HepG2 (cell line): ENCODE results near the gene GCM1. TPM values are rescaled to one million over a fixed set of nuclear protein-coding genes. Genes with fewer than 3 reads are reported as not detected.

ENCODE experiments used
- ATAC-seq: fragments of 200-7000 bp; cut with Tn5 transposase; 3 replicates; pipeline ENCODE4 v1.9.1; 2020; ENCODE audit warnings: mild to moderate bottlenecking, moderate library complexity
- BruUV-seq: library from RNA; stranded (reverse); fragments of 400-500 nt; replicated peaks from 2 replicates; lab custom pipeline; 2021; lab: Mats Ljungman, UMichigan
- CTCF ChIA-PET: fragments of 300-600 bp; formaldehyde crosslinking; extraction: SDS; loops from one replicate; lab custom pipeline; 2021; ENCODE audit warnings: low total read pairs, inconsistent platforms, low intra/inter-chr PET ratio; lab: Yijun Ruan, JAX
- POLR2A ChIA-PET: fragments of 350-600 bp; sonication (Branson Sonifier 250); formaldehyde crosslinking; loops from one replicate; lab custom pipeline; 2020; ENCODE audit warnings: antibody characterized with exemption, inconsistent platforms; lab: Yijun Ruan, JAX
- DNase-seq: peaks from one replicate; pipeline ENCODE4 v3.0.0-alpha.2; 2015; ENCODE audit warnings: low spot score
- FAIRE-seq: peaks from 3 replicates; lab custom pipeline; 2011; peaks lifted over from hg19 to GRCh38; lab: Jason Lieb, UNC
- H2AFZ ChIP-seq: one replicate; pipeline ENCODE4 v1.6.1; 2011; ENCODE audit warnings: low read length, inconsistent platforms
- H3K27ac ChIP-seq: fragments of 300-600 bp; 3 replicates; pipeline ENCODE4 v1.8.0; 2011; ENCODE audit warnings: mixed run types, mild to moderate bottlenecking, mixed read lengths, low read length, inconsistent platforms; ENCODE audit not compliant: insufficient read depth; ENCODE audit errors: extremely low read length
- H3K27me3 ChIP-seq, 2 experiments: fragments of 200-600 bp in 1 of 2; 2 replicates in 1 of 2; 3 replicates in 1 of 2; pipeline versions ENCODE4 v1.6.0 to v1.8.0; 2011; ENCODE audit warnings: low read length in 2 of 2, mild to moderate bottlenecking in 2 of 2, moderate library complexity in 2 of 2, inconsistent platforms in 1 of 2; ENCODE audit not compliant: insufficient read depth in 2 of 2, control insufficient read depth in 1 of 2
- H3K36me3 ChIP-seq, 2 experiments: fragments of 200-600 bp in 1 of 2; replicated peaks in 1 of 2; 2 replicates in 1 of 2; 3 replicates in 1 of 2; pipeline versions ENCODE4 v1.5.1 to v1.8.0; 2011; ENCODE audit warnings: low read length in 2 of 2, inconsistent platforms in 1 of 2; ENCODE audit not compliant: insufficient read depth in 2 of 2, control insufficient read depth in 1 of 2
- H3K4me1 ChIP-seq: 2 replicates; pipeline ENCODE4 v1.5.1; 2012; ENCODE audit warnings: low read length, inconsistent platforms; ENCODE audit not compliant: insufficient read depth
- H3K4me2 ChIP-seq: 2 replicates; pipeline ENCODE4 v1.6.0; 2011; ENCODE audit warnings: low read depth, low read length, inconsistent platforms
- H3K4me3 ChIP-seq, 3 experiments: fragments of 200-600 bp in 1 of 3; sonication (generic), shearing (Covaris generic) in 1 of 3; replicated peaks in 1 of 3; 2 replicates each; pipeline ENCODE4 v1.5.1; 2011 to 2016; ENCODE audit warnings: low read length in 3 of 3, inconsistent platforms in 2 of 3, low read depth in 2 of 3, mild to moderate bottlenecking in 2 of 3, control low read depth in 1 of 3, mixed read lengths in 1 of 3; ENCODE audit not compliant: insufficient read depth in 1 of 3
- H3K79me2 ChIP-seq: one replicate; pipeline ENCODE4 v1.6.1; 2011; ENCODE audit warnings: low read length, inconsistent platforms; ENCODE audit not compliant: insufficient read depth
- H3K9ac ChIP-seq: 2 replicates; pipeline ENCODE4 v1.6.0; 2011; ENCODE audit warnings: mild to moderate bottlenecking, low read depth, low read length, inconsistent platforms; ENCODE audit not compliant: insufficient read depth
- H3K9me3 ChIP-seq: 2 replicates; pipeline ENCODE4 v1.5.1; 2012; ENCODE audit warnings: mild to moderate bottlenecking, low read length
- H4K20me1 ChIP-seq: 2 replicates; pipeline ENCODE4 v1.6.0; 2011; ENCODE audit warnings: inconsistent platforms, mild to moderate bottlenecking, low read length, moderate library complexity; ENCODE audit not compliant: insufficient read depth
- ARID4A ChIP-seq: sonication (generic); formaldehyde crosslinking; IDR thresholded peaks from 2 replicates; pipeline ENCODE4 v1.5.0; 2020; ENCODE audit warnings: mild to moderate bottlenecking, missing genetic modification reagents, borderline replicate concordance
- GMEB1 ChIP-seq: sonication (generic); formaldehyde crosslinking; IDR thresholded peaks from 2 replicates; pipeline ENCODE4 v1.5.1; 2020; ENCODE audit warnings: missing genetic modification reagents, mild to moderate bottlenecking, borderline replicate concordance
- MAFF ChIP-seq: IDR thresholded peaks from 2 replicates; pipeline ENCODE4 v1.6.1; 2011; ENCODE audit warnings: low read depth, low read length, improper control_type of control experiment
- MBNL3 ChIP-seq: fragments of 250-450 bp; sonication (Bioruptor Pico); conservative IDR thresholded peaks from 2 replicates; pipeline ENCODE4 v1.8.0; 2022; ENCODE audit warnings: mild to moderate bottlenecking, inconsistent platforms
- TARDBP ChIP-seq: sonication (generic); formaldehyde crosslinking; IDR thresholded peaks from 2 replicates; pipeline ENCODE4 v1.8.0; 2022; ENCODE audit warnings: mild to moderate bottlenecking, missing genetic modification reagents
- TRIM24 ChIP-seq: sonication (generic); formaldehyde crosslinking; IDR thresholded peaks from 2 replicates; pipeline ENCODE4 v1.8.0; 2022; ENCODE audit warnings: mild to moderate bottlenecking, missing genetic modification reagents
- WIZ ChIP-seq: sonication (generic); formaldehyde crosslinking; IDR thresholded peaks from 2 replicates; pipeline ENCODE4 v1.5.1; 2020; ENCODE audit warnings: mild to moderate bottlenecking, missing genetic modification reagents
- ZBTB4 ChIP-seq: sonication (generic); formaldehyde crosslinking; IDR thresholded peaks from 2 replicates; pipeline ENCODE4 v1.4.0; 2020; ENCODE audit warnings: missing genetic modification reagents, mild to moderate bottlenecking, borderline replicate concordance
- ZMYM4 ChIP-seq: sonication (generic); formaldehyde crosslinking; IDR thresholded peaks from 2 replicates; pipeline ENCODE4 v1.8.1; 2023; ENCODE audit warnings: mild to moderate bottlenecking, missing genetic modification reagents
- ZNF263 ChIP-seq: sonication (generic); formaldehyde crosslinking; IDR thresholded peaks from 2 replicates; pipeline ENCODE4 v1.4.0; 2020; ENCODE audit warnings: missing genetic modification reagents
- ZNF274 ChIP-seq: sonication (generic); formaldehyde crosslinking; IDR thresholded peaks from 2 replicates; pipeline ENCODE4 v1.5.1; 2020; ENCODE audit warnings: mild to moderate bottlenecking, missing genetic modification reagents
- ZNF432 ChIP-seq: sonication (generic); formaldehyde crosslinking; IDR thresholded peaks from 2 replicates; pipeline ENCODE4 v1.5.0; 2020; ENCODE audit warnings: missing genetic modification reagents, mild to moderate bottlenecking, borderline replicate concordance
- ZNF543 ChIP-seq: sonication (generic); formaldehyde crosslinking; IDR thresholded peaks from 2 replicates; pipeline ENCODE4 v1.4.0; 2020; ENCODE audit warnings: mild to moderate bottlenecking, missing genetic modification reagents
- ZNF703 ChIP-seq: sonication (generic); formaldehyde crosslinking; IDR thresholded peaks from 2 replicates; pipeline ENCODE4 v1.5.1; 2020; ENCODE audit warnings: missing genetic modification reagents, mild to moderate bottlenecking, moderate library complexity, borderline replicate concordance
- ZNF724P ChIP-seq: sonication (generic); formaldehyde crosslinking; IDR thresholded peaks from 2 replicates; pipeline ENCODE4 v1.8.0; 2022; ENCODE audit warnings: missing genetic modification reagents, borderline replicate concordance
- ZNF766 ChIP-seq: sonication (generic); formaldehyde crosslinking; IDR thresholded peaks from 2 replicates; pipeline ENCODE4 v1.5.0; 2020; ENCODE audit warnings: missing genetic modification reagents, borderline replicate concordance
- ZNF781 ChIP-seq: sonication (generic); formaldehyde crosslinking; IDR thresholded peaks from 2 replicates; pipeline ENCODE4 v1.5.1; 2020; ENCODE audit warnings: borderline replicate concordance, mild to moderate bottlenecking, missing genetic modification reagents; ENCODE audit errors: not compliant biosample characterization
- WGBS: methylation state at CpG from one replicate; pipeline ENCODE4 v1.1.6; 2017; ENCODE audit warnings: low lambda C conversion rate; 5-methylcytosine and 5-hydroxymethylcytosine counted together
- in situ Hi-C: cut with HindIII; loops from 2 replicates; pipeline ENCODE4 v1.10.0; 2017; ENCODE audit warnings: low pct_unique_long_range_greater_than_20kb; ENCODE audit not compliant: extremely low pct_ligation_motif_present
- intact Hi-C: fragments of 100-400 bp; cut with micrococcal nuclease; formaldehyde crosslinking; loops from one replicate; pipeline ENCODE4 v1.10.0; 2022; ENCODE audit not compliant: unreplicated experiment
- polyA plus RNA-seq, 8 experiments: library from polyadenylated mRNA; depleted of rRNA in 3 of 8; stranded (reverse) in 7 of 8; unstranded in 1 of 8; fragments of >200 nt; fragmentation: Illumina TruSeq in 4 of 8; extraction: Trizol in 4 of 8; gene quantifications; 2 replicates each; pipeline versions ENCODE4 v1.2.1 to v1.2.3, GENCODE V29; 2011 to 2016; ENCODE audit warnings: low read depth in 4 of 8, missing spikeins in 1 of 8, mixed read lengths in 1 of 8; ENCODE audit not compliant: insufficient read depth in 1 of 8
- total RNA-seq, 5 experiments: library from RNA; depleted of rRNA; stranded (reverse); fragments of >200 nt; fragmentation: Illumina TruSeq; extraction: Trizol; gene quantifications; 2 replicates each; pipeline ENCODE4 v1.2.3, GENCODE V29; 2016; ENCODE audit warnings: low read depth in 1 of 5

Gene GCM1
- total and polyA plus RNA-seq, 2 of the 13 experiments (the other 11 are each of a cell fraction or from before 2014, with no cell fraction given), result 0.04 to 0.13 TPM

GRCh38 chr6:53086302-53086701 is 62.3 kb downstream of the GCM1 start:
- peaks cover 17 to 86% of the 10 kb centered on the region in 2 experiments for H3K36me3 ChIP-seq
- intact Hi-C loops (no loop called here), in situ Hi-C loops (no loop called here)
- no peaks in the 10 kb centered on the region for H4K20me1 ChIP-seq
- no peaks in the 10 kb centered on the region for H3K79me2 ChIP-seq
- no peaks in the 10 kb centered on the region for H3K9me3 ChIP-seq
- H3K4me2 ChIP-seq, result no peak overlapping the region
- DNase-seq (no peak), ATAC-seq (no peak), FAIRE-seq (no peak)
- BruUV-seq, result no TSS peak
- H2AFZ ChIP-seq, result no peak overlapping the region
- H3K27me3 ChIP-seq, result no peaks in the 10 kb centered on the region
- 0 out of 2 replicates have a peak, but pooled peaks cover 7% of the 10 kb centered on the region for H3K4me1 ChIP-seq
- H3K9ac ChIP-seq, result no peak overlapping the region
- no peak overlapping the region for H3K27ac ChIP-seq
- ChIA-PET POLR2A (no interaction called here), CTCF (no interaction called here)
- WGBS, result 49% methylated on average over 2 of the region's 2 CpGs
- H3K4me3 ChIP-seq, result no peak overlapping the region
- no peak for TF ChIP-seq ZNF432 (CRISPR knock-in tag)
- no peak for TF ChIP-seq ZNF766 (CRISPR knock-in tag)
- no peak for TF ChIP-seq TARDBP (CRISPR knock-in tag)
- TF ChIP-seq ZNF274, result no peak
- no peak for TF ChIP-seq ZNF703
- no peak for TF ChIP-seq ZNF781 (CRISPR knock-in tag)
- no peak for TF ChIP-seq ZNF543 (CRISPR knock-in tag)
- no peak for TF ChIP-seq ZMYM4 (CRISPR knock-in tag)
- TF ChIP-seq ZNF724P (CRISPR knock-in tag), result no peak
- TF ChIP-seq ZBTB4 (CRISPR knock-in tag), result no peak
- no peak for TF ChIP-seq MAFF
- no peak for TF ChIP-seq ARID4A
- no peak for TF ChIP-seq WIZ
- no peak for TF ChIP-seq GMEB1 (CRISPR knock-in tag)
- no peak for TF ChIP-seq ZNF263 (CRISPR knock-in tag)
- no peak for TF ChIP-seq MBNL3 (CRISPR knock-in tag)
- TF ChIP-seq TRIM24 (CRISPR knock-in tag), result no peak
